Measurements from ENCODE around the gene PPM1H.
A peak's percentile ranks its signal among the peaks of the same experiment; 100 is the strongest.

PPM1H gene

GRCh38 chr12:62714181-62714773 lies 220.7 kb downstream of the PPM1H start:
- DNase-seq (ENCODE audit: low spot score), result peak; percentile 82

GRCh38 chr12:62713723-62714122 lies 221.2 kb downstream of the PPM1H start:
- no peak for DNase-seq (ENCODE audit: low spot score)

DNA sequence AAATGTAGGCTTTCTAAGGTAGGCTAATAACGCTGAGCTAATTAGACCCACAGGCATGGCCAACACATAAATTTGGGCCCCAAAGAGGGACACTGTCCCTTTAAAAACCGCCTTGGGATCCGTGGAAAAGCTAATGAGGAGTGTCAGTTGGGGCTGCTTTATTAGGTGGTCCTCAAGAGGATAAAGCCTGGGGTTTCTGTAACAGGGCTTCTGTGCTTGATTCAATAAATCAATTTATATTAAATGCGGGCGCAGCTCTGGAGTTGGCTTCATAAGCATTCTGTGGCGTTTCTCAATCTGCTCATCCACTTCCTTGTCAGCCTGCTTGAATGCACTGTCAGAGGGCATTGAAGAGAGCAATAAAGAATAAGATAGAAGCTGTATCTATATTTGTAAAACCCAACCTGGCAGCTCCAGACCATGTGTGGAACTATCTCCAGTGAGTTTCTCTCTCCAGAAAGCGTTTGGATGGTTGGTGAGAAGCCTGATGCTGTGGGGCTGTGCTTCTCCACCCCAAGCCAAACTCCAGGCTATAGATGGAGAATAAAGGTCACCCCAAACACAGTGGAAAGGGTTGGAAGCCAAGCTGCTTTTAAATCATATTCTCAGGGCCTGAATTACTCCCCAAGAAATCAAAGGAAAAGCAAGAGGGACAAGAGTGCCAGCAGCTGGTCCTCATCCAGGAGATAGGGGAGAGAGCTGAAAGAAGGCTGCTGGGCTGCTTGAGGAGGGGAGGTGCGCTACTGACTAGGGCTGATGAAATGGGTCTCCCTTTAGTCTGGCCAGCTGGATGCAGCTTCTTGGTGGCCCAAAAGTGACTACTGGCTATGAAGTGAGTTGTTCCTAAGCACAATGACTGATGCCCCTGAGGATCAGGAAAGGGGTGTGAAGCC lies 222.0 kb downstream of the PPM1H start:
- peak; percentile 73 for DNase-seq (ENCODE audit: low spot score)

- DNase-seq (ENCODE audit: low spot score), result peak; percentile 81
Observed at GRCh38 chr12:62711631-62712241, 223.2 kb downstream of the PPM1H start.

DNA sequence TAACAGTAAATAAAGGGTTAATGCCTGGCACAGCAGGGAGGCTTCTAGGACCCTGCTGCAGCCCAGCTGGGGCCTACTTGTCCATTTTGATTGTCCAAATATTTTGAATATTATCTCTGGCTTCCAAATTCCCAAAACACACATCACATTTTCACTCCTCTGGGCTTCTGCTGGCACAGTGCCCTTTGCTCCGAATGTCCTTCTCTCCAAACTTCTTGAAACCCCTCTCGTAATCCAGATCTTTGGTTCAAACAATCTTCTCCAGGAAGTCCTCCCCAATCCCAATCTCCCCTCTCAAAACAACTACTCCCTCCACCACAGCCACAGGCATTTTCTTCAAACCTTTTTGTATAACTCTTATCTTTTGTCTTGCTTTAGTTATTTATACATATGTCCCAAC lies 225.6 kb downstream of the PPM1H start:
- DNase-seq (ENCODE audit: low spot score), result no peak

- DNase-seq (ENCODE audit: low spot score), result no peak
Observed at GRCh38 chr12:62707939-62708338, 227.0 kb downstream of the PPM1H start.

DNA sequence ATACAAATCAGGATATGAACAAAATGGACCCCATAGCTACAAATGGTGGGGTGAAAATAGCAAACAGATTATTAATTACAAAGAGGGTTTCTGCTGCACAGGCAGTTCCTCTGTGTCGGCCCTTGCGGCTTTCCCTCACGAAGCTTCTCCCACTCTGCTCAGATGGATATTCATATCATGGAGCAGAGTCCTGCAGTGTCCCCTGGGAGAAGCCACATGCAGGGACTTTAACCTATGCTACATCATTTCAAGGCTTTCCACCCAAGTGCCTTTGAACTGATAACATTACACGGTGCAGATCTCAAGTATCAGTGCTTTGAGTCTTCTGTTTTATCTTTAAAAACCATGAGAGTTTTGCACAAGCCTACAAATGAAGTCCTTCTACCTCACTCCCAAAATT lies 229.1 kb downstream of the PPM1H start:
- DNase-seq (ENCODE audit: low spot score), result no peak

DNA sequence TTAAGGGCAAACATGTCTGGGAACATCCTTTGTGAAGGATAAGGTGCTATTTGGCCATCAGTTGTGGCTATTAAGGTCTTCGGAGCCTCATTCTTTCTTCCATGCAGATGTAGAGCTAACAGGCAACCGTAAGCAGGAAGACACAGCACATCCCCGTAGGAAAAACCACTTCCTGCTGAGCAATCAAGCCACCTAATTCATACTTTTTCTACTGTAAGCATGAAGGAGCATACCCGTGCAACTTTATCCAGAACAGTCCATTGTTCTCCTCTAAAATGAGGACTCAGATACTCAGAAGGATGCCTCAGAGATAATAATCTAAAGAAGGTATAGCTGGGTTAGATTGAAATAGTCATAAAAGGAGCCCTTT lies 232.0 kb downstream of the PPM1H start:
- DNase-seq (ENCODE audit: low spot score), result no peak

DNA sequence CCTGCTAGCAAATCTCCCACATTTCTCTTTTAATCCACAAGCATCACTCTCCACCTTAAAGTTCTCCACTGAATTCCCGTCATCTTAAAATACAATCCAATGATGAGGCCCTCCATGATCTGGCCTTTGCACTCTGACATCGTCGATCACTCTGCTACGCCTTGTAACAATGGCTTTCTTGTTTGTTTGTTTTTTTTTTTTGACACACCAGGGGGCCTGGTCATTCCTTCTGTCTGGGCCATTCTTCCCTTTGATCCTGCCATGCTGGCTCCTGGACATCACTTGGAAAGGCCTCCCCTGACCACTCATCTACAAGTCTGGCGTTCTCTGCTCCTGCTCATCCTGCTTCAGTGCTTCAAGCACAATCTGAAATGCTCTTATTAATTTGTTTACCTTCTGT lies 233.5 kb downstream of the PPM1H start:
- DNase-seq (ENCODE audit: low spot score), result peak; percentile 50

DNA sequence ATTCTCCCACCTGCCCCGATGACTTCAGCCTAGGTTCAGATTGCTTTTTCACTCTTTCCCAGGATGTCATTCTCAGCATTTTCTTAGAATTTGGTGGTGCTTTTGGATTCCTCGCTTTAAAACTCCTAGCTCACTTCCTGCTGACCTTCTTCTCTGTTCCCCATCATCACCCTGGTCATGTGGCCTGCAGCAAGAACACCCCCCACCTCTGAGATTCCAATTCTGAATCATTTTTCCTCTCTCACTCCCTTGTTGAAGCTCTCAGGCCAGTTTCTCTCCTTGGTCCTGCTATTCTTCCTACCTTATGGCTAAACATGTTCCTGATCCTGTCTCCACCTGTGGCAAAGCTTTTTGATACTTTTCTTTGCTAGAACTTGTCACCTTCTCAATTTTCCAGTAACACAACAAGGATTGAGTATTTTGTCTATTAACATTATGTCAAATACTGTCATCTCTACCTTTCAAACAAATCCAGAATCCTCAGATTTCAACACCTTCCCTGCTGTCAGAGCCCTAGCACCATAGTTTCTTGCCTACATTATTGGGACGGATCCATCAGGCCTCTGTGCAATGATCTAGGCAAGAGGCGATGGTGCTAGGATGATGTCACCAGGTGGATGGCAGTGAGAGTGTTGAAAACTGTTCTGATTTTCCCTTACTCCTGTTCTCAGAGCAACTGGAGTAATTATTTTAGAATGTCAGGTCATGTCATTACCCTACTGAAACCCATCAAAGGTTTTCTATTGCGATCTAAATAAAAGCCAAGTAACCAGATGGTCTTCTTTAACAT lies 234.7 kb downstream of the PPM1H start:
- peak; percentile 32 for DNase-seq (ENCODE audit: low spot score)

- no peak for DNase-seq (ENCODE audit: low spot score)
Observed at GRCh38 chr12:62698701-62699101, 236.2 kb downstream of the PPM1H start.

DNA sequence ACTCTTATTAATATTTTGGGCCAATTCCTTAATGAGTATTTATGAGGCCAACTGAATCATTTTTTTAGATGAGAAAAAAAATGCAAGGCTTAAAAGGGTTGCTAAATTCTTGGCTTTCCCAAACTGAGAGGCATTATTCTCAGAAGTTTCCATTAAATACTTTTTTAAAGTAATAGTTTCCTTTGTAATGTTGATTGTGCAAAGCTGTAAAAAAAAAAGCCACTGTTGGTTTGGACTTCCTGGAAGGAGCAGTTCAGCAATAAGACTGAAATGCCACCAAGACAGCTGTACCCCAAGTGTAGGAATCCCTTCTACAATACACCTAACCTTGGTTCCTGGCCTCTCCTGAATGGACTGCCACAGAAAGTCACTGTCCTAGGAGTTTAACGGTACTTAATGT lies 237.1 kb downstream of the PPM1H start:
- DNase-seq (ENCODE audit: low spot score), result no peak

DNA sequence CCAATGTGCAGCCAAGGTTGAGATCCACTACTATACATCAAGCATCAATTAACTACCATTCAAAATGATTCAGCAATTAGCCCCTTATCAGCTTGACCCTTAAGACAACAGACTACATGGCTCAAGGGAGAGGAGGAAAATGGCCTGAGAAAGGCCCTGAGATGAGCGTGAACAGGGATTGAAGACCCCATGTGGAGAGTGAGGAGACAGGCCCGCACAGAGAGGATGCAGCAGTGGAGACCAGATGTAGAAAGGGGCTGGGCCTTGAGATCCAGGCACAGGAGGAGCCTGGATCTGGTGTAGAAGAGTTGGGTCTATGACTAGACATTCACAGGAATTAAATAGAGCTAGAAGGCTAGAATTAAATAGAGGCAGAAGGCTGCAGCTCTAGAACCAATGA lies 239.3 kb downstream of the PPM1H start:
- DNase-seq (ENCODE audit: low spot score), result no peak

DNA sequence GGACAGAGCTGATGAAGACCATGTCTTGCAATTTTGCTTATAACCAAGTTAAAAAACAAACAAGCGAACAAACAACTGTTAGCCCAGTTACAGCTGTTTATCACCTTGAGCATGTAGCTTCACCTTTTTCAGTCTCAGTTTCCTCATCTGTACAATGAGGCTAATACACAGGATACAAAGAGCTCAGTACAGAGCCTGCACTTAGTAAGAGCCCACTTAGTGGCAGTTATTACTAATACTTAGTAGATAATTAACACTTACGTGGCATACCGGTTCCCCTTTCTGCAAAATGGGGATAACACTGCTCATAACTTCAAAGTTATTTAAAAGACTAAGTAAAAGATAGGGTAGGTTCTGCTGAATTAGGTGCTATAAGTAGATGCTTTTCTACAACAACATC lies 240.3 kb downstream of the PPM1H start:
- no peak for DNase-seq (ENCODE audit: low spot score)

GRCh38 chr12:62694116-62694515 lies 240.8 kb downstream of the PPM1H start:
- DNase-seq (ENCODE audit: low spot score), result no peak

DNA sequence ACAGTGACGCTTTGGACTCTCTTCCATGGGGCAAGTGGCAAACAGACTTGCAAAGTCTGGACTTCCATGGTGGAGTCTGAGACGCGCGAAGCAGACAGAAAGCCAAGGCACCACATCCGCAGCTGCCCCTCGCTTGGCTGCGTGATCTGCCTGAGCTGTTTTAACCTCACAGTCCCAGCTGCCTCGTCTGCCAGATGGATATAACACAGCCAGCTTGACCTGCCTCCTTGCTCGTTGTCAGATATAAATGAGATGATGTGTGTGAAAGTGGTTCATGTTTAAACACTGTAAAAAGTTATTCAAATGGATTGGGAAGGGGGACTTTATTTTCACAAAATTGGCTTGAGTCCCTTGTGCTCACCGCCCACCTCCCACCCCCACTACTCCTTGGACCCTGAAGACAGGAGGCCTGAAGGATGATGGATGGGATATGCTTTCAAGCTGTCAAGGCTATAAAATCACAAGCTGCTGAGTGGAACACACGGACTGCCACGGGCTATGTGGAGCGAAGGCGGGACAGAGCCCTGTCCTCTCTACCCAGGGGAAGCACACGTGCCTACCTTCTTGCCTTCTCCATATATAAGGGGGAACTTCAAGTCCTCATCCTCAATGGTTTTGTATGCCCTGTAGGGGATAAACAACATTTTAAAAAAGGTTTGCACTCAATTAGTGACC lies 241.4 kb downstream of the PPM1H start:
- no peak for DNase-seq (ENCODE audit: low spot score)

DNA sequence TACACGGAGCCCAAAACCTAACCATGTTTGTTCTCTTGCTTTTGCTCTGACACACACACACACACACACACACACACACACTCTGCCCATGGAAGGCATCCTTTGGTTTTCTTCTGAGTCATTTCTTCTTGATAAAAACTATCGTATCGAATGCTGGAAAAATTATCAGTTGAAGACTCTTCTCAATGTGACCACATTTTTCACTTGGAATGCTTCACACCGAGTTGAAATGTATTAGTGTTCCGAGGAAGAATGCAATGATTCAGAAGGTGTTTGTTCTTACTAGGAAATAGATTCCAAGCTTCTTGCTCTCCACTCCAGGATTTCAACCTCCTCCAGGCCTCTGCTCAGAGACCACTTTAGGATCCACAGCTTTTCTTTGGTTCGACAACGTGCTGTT lies 242.1 kb downstream of the PPM1H start:
- DNase-seq (ENCODE audit: low spot score), result no peak

DNA sequence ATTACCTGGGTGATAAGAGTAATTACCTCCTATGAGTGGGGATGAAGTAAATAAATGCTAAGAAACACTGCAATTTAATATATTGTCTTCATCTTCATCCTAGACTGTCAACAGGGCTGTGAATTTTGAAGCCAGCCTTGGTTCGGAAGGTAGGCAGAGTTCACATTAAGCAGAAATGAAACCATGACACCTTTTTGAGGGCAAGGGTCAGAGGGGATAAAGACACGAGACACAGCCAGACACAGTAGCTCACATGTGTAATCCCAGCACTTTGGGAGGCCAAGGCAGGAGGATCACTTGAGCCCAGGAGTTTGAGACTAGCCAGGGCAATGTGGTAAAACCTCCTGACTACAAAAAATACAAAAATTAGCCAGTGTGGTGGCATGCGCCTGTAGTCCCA lies 243.6 kb downstream of the PPM1H start:
- DNase-seq (ENCODE audit: low spot score), result no peak

GRCh38 chr12:62689042-62689839 lies 245.7 kb downstream of the PPM1H start:
- no peak for DNase-seq (ENCODE audit: low spot score)

GRCh38 chr12:62686938-62687337 lies 248.0 kb downstream of the PPM1H start:
- no peak for DNase-seq (ENCODE audit: low spot score)
